GM19193 (cell line): Measurements from ENCODE around the gene BCAS1.

Experiments used
- POLR2A ChIP-seq: IDR thresholded peaks from 4 replicates; pipeline ENCODE4 v1.6.1; 2011; ENCODE audit not compliant: insufficient read depth, insufficient read length; ENCODE audit errors: extremely low read depth

The BCAS1 gene

GRCh38 chr20:54000262-54000661 is 70.1 kb downstream of the BCAS1 start:
- no peak for TF ChIP-seq POLR2A

- TF ChIP-seq POLR2A, result no peak
Measured at GRCh38 chr20:53999077-53999476, 71.3 kb downstream of the BCAS1 start.

DNA sequence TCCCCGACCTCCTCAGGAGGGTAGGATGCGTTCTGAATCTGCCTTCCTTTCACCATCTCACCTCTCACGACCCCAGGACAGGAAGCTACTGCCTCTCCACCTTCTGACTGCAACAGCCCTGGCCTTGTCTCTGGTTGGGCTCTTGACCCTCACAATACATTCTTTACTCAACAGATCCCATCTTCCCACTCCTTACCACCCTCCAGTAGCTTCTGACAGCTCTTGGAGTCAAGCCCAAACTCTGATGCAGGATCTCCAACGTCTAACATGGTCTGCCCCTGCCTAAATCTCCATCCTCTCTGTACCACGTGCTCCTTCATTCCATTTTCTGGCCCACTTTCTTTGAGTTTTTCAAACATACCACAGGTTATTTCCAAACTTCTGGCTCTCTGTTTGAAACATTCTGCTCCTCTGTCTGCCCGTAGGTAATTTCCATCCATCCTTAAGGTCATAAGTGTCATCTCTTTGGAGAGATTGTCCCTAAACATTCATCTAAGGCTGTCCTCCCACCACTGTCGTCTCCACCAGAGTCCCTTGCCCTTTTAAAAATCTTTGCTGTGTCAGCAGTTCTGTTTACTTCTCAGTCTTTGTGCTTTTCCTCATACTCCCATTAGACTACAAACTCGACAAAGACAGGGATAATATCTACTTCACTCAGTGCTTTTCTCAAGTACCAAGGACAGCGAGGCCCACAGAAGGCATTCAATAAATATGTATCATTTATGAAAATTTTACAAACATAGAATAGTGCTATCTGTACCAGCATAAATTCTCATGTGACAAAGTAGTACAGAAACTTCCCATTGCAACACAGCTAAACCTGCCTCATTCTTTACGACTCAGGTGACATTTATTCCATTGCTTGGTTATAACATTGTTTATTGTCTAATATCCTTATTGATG is 73.6 kb downstream of the BCAS1 start:
- TF ChIP-seq POLR2A, result no peak

DNA sequence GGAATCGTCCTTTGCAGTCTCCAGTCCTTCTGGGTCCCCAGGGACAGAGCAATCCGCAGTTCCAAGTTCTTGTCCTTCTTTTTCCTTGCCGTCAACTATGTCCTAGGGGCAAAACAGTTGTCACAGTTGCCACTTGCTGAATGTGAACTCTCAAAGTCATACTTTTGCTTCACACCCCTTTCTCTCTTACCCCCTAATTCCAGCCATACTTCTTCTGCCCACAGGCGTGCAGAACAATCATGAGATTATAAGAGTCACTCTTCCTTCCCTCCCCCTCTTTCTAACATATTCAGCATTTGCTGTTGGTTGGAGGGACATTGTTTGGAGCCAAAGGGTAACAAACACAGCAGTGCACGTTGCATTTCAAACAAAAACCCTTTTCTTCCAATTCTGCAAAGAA is 74.4 kb downstream of the BCAS1 start:
- no peak for TF ChIP-seq POLR2A

GRCh38 chr20:53994088-53994487 is 76.3 kb downstream of the BCAS1 start:
- TF ChIP-seq POLR2A, result no peak

GRCh38 chr20:53993310-53993709 is 77.1 kb downstream of the BCAS1 start:
- no peak for TF ChIP-seq POLR2A

GRCh38 chr20:53990768-53991450 is 79.5 kb downstream of the BCAS1 start:
- TF ChIP-seq POLR2A, result no peak

DNA sequence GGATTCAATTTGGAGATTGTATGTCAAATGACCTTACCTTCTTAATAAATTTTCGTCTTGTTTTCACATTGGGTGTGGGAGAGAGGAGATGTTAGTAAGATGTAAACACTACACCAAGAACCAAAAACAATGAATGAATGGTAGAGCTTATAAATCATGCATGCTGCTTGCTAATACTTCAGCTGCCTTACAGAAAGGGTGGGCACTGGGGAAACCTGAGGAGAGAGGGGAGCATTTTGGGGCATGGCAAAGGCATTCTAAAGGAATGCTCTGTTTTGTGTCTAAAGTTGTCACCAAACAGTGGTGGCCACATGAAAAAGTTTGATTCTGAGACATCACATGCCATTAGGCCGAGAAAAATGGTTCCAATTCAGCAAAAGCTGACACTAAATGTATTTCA is 80.4 kb downstream of the BCAS1 start:
- TF ChIP-seq POLR2A, result no peak

DNA sequence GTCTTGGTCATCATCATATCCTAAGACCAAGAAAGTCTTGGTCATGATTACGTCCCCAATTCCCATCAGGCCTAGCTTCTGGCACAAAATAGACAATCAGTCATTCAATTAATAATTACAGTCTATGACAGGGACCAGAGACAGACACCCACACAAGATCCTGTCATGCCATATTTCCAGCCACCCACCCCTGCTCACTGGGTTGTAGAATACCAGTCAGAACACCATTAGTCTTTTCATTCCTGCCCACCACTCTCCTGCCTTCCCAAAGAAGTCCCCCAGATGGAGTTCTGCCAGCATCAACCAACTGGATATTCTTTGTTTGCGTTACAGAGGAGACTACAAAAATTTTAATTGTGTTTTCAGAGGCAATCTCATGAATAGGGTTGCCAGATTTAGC is 81.0 kb downstream of the BCAS1 start:
- TF ChIP-seq POLR2A, result no peak

DNA sequence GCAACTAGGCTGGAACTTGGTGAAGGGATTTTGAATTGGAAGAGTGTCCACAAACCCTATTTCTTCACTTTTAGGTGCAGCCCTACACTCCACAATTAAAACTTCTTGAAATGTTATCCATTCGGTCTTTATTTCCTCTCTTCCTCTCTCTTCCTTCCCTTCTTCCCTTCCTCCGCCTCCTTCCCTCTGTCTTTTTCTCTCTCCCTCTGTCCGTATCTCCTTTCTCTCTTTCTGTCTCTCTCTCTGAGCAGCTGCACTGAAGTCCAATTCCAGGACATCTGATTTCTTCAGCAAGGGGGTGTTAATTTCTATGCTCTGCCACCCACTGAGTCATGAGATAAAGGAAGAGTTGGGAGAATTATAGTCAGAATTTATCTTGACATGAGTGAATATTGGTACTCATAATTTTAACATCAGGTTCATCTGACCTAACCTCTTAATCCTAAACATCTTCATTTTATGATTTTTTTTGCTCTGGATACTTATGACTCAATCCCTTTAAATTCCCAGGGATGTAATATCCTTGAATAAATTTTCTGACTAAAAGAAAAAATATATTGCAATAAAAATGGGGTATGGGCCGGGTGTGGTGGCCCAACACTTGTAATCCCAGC is 84.2 kb downstream of the BCAS1 start:
- TF ChIP-seq POLR2A, result no peak

GRCh38 chr20:53985150-53985518 is 85.3 kb downstream of the BCAS1 start:
- TF ChIP-seq POLR2A, result no peak

GRCh38 chr20:53984356-53985149 is 85.8 kb downstream of the BCAS1 start:
- no peak for TF ChIP-seq POLR2A

GRCh38 chr20:53983401-53983800 is 87.0 kb downstream of the BCAS1 start:
- TF ChIP-seq POLR2A, result no peak

- no peak for TF ChIP-seq POLR2A
Measured at GRCh38 chr20:53982624-53983023, 87.8 kb downstream of the BCAS1 start.
